NCI-H82 treated with DMSO at 0.1 percent for 48 hours (cell line): ENCODE measurements around the gene NOL4L.

Source experiments
- DNase-seq: peaks from one replicate; lab custom pipeline; 2025; ENCODE audit not compliant: unreplicated experiment; lab: John Stamatoyannopoulos, UW

Gene NOL4L

DNA sequence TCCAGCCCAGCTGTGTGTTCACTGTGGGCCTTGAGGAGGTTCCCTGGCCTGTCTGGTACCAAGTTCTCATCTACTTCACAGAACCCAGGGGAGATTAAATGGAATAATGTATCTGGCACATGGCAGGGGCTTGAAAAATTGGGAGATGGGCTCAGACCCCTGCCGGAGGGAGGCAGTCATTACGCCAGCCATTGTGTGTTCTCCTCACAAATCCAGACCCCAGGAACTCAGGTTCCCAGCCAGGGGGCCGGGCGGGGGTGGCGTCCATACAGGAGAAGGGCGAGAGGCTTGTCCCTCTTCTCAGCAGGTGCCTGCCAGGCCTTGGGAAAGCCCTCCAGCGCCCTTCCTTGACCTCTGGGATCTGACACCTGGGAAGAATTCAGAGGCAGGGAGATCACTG is 8.1 kb downstream of the NOL4L start:
- DNase-seq: no peak

DNA sequence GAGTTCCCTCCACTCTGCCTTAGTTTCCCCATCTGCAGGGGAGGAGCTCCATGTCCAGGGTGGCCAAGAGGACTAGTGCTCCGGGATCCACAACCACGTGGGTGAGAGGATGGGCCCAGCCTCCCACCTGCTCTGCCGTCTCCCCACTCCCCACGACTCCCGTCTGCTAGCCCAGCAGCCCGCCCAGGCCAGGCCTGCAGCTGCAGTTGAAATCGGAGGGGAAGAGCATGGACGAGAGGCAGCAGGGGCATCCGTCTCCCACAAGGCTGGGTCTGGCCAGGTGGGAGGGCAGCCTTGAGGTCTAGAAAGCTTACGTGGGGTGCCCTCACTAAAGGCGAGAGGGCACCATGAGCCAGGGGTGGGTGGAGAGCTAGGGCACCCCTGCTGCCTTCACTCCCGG is 8.6 kb downstream of the NOL4L start:
- no peak for DNase-seq

- DNase-seq: no peak
Observed at GRCh38 chr20:32575805-32576204, 9.3 kb downstream of the NOL4L start.

- DNase-seq: no peak
Observed at GRCh38 chr20:32575227-32575581, 9.9 kb downstream of the NOL4L start.

DNA sequence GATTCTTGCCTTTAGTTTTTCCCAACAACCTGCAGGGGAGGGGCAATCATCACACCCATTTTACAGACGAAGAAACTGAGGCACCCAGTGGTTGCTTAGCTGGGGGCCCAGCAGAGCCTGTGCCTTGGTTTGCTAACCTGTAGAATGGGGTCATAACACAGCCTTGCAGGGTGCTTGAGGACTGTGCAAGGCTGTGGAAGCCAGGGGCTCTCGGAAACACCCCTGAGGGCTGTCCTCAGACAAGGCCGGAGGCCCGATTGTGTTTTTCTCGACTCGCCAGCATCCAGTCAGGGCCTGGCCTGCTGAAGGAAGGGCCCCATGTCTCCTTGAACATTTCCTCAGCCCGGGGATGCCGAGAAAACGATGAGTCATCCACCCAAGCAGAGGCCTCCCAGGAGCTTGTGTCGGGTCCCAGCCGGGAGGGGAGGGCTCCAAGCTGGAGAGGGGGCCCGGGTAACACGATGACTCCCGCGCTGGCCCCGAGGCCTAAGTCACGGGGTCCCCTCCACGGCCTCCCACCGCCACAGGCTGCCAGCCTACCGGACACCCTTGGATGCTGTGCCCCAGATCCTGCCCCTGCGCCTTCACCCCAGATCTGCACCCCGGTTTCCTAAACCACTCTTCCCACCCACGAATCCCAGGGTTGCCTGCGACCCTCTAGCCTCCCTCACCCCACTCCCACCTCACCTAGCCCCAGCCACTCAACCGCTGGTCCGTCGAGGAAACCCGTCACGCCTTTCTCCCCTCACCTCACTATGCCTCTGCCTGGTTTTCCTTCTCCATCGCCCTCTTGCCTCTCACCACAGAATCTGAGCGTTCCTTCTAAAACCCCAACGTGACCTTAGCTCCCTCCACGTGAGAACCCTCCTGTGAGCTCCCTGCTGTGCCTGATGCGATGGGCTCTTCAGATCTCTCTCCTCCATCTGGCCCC is 10.6 kb downstream of the NOL4L start:
- no peak for DNase-seq

DNA sequence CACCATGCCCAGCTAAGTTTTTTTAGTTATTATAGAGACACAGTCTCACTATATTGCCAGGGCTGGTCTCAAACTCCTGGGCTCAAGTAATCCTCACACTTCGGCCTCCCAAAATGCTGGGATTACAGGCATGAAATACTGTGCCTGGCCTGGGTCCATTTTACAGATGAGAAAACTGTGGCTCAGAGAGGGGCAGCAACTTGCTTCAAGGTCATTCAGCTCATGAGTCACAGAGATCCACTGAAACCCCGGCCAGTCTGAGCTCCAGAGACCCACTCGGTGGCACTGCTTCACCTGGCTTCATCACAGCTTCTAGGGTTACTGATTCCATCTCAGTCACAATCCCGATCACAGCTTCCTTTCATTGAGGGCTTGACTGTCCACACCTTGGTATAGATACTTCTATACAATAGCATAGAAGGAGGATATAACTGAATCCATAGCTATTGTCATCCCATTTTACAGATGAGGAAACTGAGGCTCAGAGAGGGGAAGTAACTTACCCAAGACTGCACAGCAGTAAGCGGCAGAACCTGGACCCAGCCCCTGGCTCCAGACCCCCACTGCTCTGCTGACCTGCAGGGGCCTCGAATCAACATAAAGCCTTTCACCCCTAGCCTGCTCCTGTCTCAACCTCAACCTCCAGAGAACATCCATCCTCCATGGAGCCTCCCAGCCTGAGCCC is 11.8 kb downstream of the NOL4L start:
- no peak for DNase-seq

DNA sequence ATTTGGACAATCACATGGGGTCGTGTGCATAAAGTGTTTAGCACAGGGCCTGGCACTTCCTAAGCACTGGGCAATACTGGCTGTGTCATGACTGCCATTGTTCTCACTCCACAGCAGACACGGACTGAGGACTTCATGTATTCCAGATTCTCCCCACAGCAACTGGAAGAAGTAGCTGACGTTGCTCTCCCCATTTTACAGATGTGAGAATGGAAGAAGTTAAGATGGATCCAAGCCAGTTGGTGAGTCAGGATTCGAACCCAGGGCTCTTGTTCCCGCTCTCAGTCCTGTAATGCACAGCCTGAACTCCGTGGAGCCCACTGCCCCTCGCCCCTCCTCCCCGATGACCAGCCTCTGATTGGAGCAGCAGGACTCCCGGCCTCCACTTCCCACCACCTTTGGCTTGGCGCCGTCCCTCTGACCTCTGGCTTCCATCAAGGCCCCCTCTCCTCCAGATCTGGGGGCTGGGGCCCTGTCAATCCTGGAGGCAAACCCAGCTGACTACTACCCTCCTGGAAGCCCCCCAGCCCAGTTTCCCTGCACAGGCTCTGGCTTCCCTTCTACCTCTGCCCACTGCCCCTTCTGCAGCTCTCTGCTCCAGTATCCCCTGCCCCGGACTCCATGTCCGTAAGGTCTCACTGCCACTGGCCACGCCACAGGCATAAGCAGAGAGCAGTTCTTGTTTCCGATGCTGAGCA is 12.7 kb downstream of the NOL4L start:
- no peak for DNase-seq

- DNase-seq: no peak
Observed at GRCh38 chr20:32571566-32571965, 13.6 kb downstream of the NOL4L start.

DNA sequence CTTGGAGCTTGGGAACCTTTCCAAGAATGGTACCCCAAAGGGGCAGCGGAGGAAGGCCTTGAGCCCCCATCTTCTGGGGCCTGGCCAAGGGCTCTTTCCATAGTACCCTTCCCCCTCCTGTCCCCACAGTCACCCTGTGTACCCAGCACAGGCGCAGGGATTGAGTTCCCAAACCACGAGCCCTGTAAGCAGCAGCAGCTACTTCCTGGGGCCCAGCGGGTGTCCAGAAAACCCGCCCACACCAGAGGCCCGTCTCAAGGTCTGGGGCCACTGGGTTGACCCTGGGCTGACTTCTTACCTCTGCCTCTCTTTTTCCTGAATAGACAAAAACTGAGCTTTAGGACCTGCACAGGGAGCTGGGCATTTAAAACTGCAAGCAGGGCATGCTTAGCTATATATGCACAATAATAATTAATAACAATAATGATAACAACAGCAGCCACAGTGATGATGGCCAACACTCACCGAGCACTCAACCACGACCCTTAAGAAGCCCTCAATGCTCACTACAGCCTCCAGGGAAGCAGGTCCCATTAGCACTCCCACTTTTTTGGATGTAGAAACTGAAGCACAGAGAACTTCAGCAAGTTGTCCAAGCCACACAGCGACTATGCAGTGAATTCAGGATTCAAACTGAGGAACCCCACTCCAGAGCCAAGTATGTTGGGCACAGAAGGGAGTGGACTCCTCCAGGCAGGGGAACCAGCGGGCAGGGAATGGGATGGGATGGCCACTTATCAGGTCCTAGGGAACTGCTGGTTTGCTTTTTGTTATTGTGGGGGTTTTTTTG is 14.5 kb downstream of the NOL4L start:
- no peak for DNase-seq

DNA sequence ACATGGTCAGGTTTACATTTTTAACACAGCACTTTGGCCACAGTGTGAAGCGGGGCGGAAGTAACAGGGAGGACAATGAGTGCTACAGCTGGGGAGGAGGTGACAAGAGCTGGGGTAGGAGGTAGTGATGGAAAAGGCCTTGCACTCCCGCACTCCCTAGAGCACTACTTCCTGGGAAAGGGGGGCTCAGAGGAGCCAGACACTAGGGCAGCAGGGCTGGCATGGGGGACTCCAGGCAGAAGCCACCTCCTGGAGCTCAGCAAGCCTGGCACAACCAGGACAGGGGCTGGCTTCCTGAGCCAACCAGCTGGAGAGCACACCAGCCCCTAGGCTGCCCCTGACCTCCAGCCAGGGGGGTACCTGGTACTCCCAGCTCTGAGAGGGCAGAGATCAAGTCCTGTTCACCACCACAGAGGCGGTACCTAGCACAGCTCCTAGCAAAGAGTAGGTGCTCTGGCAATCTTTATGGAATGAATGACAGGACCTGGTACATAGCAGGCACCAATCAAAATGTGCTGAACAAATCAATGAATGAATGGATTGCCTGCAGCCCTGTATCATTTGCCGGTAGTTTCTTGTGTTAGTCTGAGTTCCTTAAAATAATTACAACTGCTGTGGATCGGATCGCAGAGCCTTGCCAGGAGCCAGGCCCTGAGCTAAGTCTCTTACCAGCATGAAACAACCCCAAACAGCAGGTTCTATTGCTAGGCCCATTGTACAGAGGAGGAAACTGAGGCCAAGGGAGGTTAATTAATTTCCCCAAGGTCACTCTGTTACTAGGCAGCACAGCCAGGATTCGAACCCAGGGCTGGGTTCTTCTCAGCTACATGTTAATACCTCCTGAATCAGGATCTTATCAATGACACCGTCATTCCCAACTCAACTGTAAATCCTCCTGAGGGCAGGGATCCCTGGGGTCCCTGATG is 15.5 kb downstream of the NOL4L start:
- DNase-seq: no peak

- no peak for DNase-seq
Observed at GRCh38 chr20:32569018-32569379, 16.1 kb downstream of the NOL4L start.

DNA sequence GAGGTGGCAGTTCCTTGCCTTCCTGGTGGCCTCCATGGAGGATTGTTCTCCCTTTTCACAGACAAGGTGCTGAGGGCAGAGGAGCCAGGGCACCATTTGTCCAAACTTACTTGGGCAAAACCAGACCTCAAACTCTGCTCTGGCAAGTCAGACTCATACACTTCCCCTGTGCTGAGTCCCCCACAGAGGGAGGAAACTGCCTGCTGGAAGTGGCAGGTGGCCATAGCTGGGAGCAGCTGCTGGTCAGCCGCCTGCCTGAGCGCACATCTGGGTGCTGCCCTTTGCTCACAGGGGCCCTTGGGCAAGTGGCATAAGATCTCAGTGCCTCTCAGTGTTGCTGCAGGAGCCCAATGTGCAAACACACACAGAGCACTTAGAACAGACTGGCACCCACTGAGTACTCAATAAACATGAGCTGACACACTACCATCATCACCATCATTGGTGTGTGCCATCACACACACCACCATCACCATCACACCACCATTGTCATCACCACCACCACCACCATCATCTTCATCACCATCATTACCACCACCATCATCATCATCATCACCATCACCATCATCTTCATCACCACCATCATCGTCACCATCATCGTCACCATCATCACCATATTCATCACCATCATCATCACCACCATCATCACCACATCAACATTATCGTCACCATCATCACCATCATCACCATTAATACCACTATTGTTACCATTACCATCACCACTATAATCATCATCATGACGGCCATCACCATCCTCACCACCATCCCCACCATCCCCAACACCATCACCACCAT is 17.6 kb downstream of the NOL4L start:
- DNase-seq: no peak

DNA sequence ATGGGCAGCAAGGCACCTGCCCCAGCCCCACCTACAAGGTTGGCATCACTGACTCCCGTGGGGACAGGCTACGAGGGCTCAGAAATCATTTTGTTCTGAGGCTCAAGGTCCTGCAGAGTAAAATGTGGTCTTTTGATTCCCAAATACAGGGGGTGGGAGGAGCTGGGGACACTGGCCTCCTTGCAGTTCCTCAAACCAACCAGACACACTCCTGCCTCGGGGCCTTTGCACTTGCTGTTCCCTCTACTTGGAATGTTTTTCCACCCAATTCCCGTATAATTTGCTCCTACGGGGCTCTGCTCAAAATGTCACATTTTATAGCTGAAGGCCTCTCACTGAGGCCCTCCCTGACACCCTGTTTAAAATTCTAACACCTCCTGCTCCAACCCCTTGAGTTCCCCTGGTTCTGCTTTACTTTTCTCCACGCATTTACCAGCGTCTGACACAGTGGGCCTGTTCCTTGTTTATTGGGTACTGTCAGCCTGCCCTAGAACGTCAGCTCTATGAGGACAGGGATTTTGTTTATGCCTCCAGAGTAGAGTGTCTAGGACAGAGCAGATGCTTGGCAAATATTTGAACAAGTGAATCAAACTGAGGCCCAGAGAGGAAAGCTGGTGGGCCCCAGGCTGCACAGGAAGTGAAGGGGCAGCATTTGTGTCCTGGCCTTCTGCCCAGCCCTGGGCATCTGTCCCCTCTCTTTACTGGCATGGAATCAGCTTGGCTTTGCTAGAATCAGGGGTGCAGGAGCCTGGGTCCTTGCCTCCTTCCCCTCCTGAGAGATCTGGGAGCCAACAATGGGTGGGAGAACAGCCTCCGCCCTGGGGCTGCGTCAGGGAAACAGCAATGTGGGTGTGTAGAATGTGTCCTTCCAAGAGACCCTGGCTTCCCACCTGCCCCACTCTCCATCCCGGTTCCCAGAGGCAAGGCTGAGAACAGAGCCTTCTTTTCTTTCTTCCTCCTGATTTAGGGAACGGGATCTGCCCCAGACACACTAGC is 18.5 kb downstream of the NOL4L start:
- DNase-seq: no peak

- no peak for DNase-seq
Observed at GRCh38 chr20:32565735-32566032, 19.4 kb downstream of the NOL4L start.

- no peak for DNase-seq
Observed at GRCh38 chr20:32564921-32565734, 20.0 kb downstream of the NOL4L start.

GRCh38 chr20:32564440-32564839 is 20.7 kb downstream of the NOL4L start:
- no peak for DNase-seq
